HG02571 (cell line): ENCODE data around the gene MAGI2.

Source experiments
- ATAC-seq: cut with Tn5 transposase; IDR thresholded peaks from one replicate; pipeline ENCODE4 v1.9.1; 2021; ENCODE audit warnings: mild to moderate bottlenecking, moderate library complexity; ENCODE audit not compliant: unreplicated experiment

Gene MAGI2

GRCh38 chr7:79180533-79180932, 272.9 kb downstream of the MAGI2 start:
- no peak for ATAC-seq

GRCh38 chr7:79176859-79177477, 276.5 kb downstream of the MAGI2 start:
- ATAC-seq = no peak

GRCh38 chr7:79175374-79175773, 278.1 kb downstream of the MAGI2 start:
- ATAC-seq = no peak

DNA sequence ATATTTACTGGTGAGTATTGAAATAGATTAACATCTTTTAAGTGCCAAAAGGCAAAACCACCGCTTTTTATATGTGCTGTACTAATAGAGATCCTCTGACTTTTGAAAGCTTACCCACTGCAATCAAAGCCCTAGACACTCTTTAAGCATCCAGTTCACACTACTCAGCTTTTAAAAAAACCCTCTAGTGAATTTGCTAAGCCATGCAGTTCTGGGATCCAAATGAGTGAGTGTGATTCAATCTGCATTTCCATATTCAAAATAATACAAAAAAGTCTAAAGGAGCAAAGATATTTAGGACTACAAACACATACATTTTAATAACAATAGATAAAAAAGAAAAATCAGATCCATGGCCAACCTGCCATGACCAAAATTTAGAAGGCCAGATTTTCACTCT, 288.2 kb downstream of the MAGI2 start:
- ATAC-seq = no peak

DNA sequence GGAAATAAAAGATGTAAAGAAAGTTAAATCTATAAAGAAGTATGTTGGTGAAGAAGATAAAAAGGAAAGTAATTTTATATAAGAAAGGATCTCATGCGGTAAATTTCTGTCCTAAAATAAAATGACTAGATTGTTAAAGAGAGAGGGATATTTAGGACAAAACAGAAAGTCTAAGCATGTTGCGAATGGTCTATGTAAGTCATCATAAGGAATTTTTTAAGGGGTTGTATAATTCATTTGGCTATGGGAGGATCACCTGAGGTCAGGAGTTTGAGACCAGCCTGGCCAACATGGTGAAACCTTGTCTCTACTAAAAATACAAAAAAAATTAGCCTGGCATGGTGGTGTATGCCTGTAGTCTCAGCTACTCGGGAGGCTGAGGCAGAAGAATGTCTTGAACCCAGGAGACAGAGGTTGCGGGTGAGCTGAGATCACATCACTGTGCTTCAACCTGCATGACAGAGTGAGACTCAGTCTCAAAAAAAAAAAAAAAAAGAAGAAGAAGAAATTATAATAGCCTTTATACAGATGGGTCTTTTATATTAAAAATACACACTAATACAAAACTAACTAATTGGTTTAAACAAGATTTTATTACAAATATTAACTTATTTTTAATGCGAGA, 294.3 kb downstream of the MAGI2 start:
- no peak for ATAC-seq

DNA sequence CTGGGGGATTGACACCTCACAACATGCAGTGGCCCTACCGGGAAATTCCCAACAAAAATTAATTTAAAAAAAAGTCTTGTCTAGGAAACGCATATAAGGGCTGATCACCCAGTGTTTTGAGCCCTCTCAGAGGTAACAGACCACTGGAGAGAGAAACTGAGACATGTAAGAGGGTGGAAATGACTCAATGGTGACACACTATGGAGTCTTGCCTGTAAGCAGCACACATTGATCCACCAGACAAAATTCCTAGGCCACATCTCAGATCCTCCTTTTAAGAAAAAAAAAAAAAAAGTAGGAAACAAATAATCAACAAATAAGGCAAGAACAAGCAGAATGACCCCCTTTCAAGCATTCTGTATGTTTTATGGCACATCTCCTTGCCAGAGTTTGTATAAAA, 296.2 kb downstream of the MAGI2 start:
- no peak for ATAC-seq

DNA sequence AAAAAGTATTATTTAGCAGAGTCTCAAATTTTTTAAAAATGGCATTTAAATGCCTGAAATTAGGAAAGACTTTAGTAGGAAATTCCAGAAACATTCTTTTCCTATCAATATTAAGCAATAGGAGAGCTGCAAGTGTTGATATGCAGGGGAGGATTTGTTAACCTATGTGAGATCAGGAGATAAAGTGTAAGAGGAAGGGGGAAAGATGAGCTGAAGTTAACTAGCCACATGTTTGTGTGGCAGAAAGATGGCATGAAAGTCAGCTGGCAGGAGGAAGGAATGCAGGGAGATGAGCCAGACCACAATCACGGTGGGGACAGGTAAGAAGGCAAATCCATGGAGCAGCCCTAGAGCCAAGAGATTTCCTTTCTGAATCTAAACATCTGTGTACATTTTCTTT, 303.6 kb downstream of the MAGI2 start:
- no peak for ATAC-seq

GRCh38 chr7:79142706-79143105, 310.8 kb downstream of the MAGI2 start:
- ATAC-seq = no peak

DNA sequence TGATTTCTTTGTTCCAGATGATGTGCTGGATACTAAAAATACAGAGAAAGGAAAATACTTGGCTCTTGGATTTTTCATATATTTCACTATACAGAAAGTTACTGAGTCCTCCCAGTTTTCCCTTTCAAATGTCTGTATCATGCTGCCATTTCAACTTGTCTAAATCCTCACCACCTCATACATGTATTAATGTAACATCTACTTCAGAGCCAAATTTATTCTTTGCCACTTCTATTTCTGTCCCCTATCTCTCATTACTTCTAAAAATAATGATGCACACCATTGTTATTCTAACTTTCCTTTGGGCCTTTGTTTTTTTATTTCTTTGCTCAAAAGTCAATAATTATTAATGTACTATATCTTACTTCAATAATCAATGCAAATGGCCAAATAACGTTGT, 312.2 kb downstream of the MAGI2 start:
- ATAC-seq = no peak

GRCh38 chr7:79137942-79138341, 315.5 kb downstream of the MAGI2 start:
- ATAC-seq = no peak

- no peak for ATAC-seq
These were observed 320.5 kb downstream of the MAGI2 start for GRCh38 chr7:79132844-79133451.

DNA sequence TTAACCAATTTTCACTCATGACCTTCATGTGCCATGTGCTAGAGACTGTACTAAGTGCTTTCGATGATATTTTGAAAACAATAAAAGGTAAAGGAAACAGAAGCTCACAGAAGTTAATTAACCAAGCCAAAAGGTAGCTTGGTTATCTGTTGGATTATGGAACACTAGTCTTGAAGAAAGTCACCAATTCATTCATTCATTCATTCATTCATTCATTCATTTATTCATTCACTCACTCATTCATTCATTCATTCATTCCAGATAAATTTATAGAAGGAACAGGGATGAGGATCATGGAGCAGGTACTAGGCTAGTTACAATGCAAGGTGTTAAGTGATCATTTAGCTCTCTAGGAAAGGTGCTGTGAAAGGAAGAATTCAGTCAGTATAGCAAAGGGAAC, 322.8 kb downstream of the MAGI2 start:
- ATAC-seq = no peak

- ATAC-seq = no peak
These were observed 329.1 kb downstream of the MAGI2 start for GRCh38 chr7:79124331-79124730.

DNA sequence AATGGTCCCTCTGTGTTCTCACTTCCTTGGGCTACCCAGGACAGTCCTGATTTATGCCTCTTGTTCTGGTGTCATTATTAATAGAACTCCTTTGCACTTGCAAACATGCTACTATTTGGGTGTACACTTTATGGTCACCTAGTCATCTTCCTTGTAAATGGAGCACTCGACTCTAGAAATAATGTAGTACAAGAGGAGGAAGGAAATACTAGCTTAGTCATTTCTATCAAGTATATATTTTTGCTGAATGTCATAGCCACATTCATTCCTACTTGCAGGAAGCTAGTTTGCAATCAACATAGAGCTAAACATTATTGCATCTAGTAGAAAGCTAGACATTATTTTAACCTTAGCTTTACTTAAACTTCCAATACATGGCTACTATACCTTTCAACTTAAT, 335.3 kb downstream of the MAGI2 start:
- no peak for ATAC-seq

GRCh38 chr7:79096361-79096805, 357.1 kb downstream of the MAGI2 start:
- ATAC-seq = no peak

- ATAC-seq = no peak
These were observed 360.0 kb downstream of the MAGI2 start for GRCh38 chr7:79093421-79093820.

GRCh38 chr7:79091661-79092060, 361.8 kb downstream of the MAGI2 start:
- ATAC-seq = no peak

DNA sequence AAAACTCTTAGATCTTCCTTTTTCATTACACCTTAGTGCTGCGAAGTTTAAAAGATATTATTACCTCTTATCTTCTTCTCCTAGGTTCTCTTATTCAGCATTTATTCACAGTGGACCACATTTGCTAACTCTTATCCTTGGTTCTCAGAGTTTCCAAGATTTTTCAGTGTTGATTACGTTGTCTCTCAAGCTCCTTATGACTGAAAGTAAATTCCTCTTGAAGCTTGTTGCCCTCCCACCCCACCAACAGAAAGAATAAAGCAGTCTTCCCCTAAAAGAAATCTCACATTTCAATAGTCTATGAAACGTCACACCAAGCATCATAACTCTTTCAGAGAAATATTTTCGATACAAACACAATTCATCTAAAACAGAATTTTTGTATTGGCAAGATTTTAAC, 362.5 kb downstream of the MAGI2 start:
- no peak for ATAC-seq

GRCh38 chr7:79090543-79090942, 362.9 kb downstream of the MAGI2 start:
- no peak for ATAC-seq

- ATAC-seq = no peak
These were observed 369.0 kb downstream of the MAGI2 start for GRCh38 chr7:79084423-79084822.

- no peak for ATAC-seq
These were observed 373.4 kb downstream of the MAGI2 start for GRCh38 chr7:79079919-79080554.

DNA sequence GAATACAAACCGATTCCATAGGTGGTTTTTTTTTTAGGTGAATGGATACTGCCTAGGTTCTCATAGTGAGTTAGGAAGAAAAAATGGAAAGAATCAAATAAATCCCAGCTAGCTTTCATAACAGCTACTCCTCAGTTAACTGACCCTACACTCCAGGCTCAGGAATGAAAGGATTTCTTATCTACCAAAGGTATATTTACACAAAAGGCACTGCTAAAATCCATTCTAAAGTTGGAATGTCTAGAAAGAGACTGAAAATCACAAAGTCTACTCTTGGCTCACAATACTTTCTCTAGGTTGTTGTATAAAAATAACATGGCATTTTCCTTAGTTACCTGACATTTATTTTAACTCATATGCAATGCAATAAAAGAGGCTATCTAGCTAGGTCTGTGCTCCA, 375.2 kb downstream of the MAGI2 start:
- no peak for ATAC-seq
